H1 (cell line): Measurements from ENCODE around the gene FRY. TPM values are rescaled to one million over a fixed set of nuclear protein-coding genes. Genes with fewer than 3 reads are reported as not detected.

Experiments
- CTCF ChIA-PET: fragments of 300-600 bp; sonication (Branson Sonifier 250); formaldehyde crosslinking; loops from one replicate; lab custom pipeline; 2021; ENCODE audit not compliant: partially characterized antibody; lab: Charles Lee
- POLR2A ChIA-PET: fragments of 300-600 bp; sonication (Branson Sonifier 250); formaldehyde crosslinking; loops from one replicate; lab custom pipeline; 2021; ENCODE audit warnings: inconsistent platforms; ENCODE audit not compliant: partially characterized antibody; lab: Charles Lee
- DNase-seq, 2 experiments: peaks; one replicate each; pipeline versions ENCODE4 v3.0.0 to v3.0.0-alpha.2; 2010 to 2022; ENCODE audit warnings: low spot score in 2 of 2, low read depth in 1 of 2, mixed read lengths in 1 of 2
- FAIRE-seq: peaks from 2 replicates; lab custom pipeline; 2011; peaks lifted over from hg19 to GRCh38; lab: Jason Lieb, UNC
- H2AFZ ChIP-seq: 2 replicates; pipeline ENCODE4 v1.8.1; 2012; ENCODE audit warnings: low read length, inconsistent platforms
- H2AK5ac ChIP-seq: 2 replicates; pipeline ENCODE4 v1.6.1; 2013; ENCODE audit warnings: low read depth, low read length
- H2BK120ac ChIP-seq: replicated peaks from 2 replicates; pipeline ENCODE3; 2013; ENCODE audit warnings: low read depth, low read length, inconsistent platforms
- H2BK12ac ChIP-seq: 2 replicates; pipeline ENCODE4 v1.6.1; 2013; ENCODE audit warnings: low read depth, low read length
- H2BK15ac ChIP-seq: 2 replicates; pipeline ENCODE4 v1.6.1; 2013; ENCODE audit warnings: low read length
- H2BK20ac ChIP-seq: 2 replicates; pipeline ENCODE4 v1.6.1; 2013; ENCODE audit warnings: low read length
- H2BK5ac ChIP-seq: 2 replicates; pipeline ENCODE4 v1.6.1; 2013; ENCODE audit warnings: low read depth, low read length
- H3K14ac ChIP-seq: 2 replicates; pipeline ENCODE4 v1.6.1; 2013; ENCODE audit warnings: inconsistent platforms; ENCODE audit not compliant: insufficient read length
- H3K18ac ChIP-seq: 2 replicates; pipeline ENCODE4 v1.6.1; 2013; ENCODE audit warnings: low read length; ENCODE audit errors: extremely low read depth
- H3K23ac ChIP-seq: 2 replicates; pipeline ENCODE4 v1.6.1; 2013; ENCODE audit warnings: inconsistent platforms; ENCODE audit not compliant: insufficient read length
- H3K23me2 ChIP-seq: 2 replicates; pipeline ENCODE4 v1.6.1; 2013; ENCODE audit warnings: low read depth, low read length
- H3K27ac ChIP-seq: 2 replicates; pipeline ENCODE4 v1.6.1; 2011; ENCODE audit warnings: low read depth, low read length, inconsistent platforms
- H3K27me3 ChIP-seq, 4 experiments: replicated peaks in 1 of 4; 1 replicate in 1 of 4; 2 replicates in 3 of 4; pipeline versions ENCODE4 v1.6.1 to v1.8.1; 2011 to 2013; ENCODE audit warnings: low read length in 3 of 4, mild to moderate bottlenecking in 3 of 4, inconsistent platforms in 2 of 4, mixed read lengths in 2 of 4, moderate library complexity in 1 of 4; ENCODE audit not compliant: control insufficient read depth in 3 of 4, insufficient read depth in 3 of 4; ENCODE audit errors: extremely low read depth in 1 of 4
- H3K36me3 ChIP-seq, 4 experiments: 2 replicates each; pipeline versions ENCODE4 v1.6.1 to v1.8.1; 2011 to 2013; ENCODE audit warnings: mild to moderate bottlenecking in 4 of 4, low read length in 3 of 4, moderate library complexity in 2 of 4, control low read depth in 1 of 4, inconsistent platforms in 1 of 4; ENCODE audit not compliant: insufficient read depth in 4 of 4, control insufficient read depth in 2 of 4
- H3K4ac ChIP-seq: replicated peaks from 2 replicates; pipeline ENCODE3; 2013; ENCODE audit warnings: low read length, low read depth, mixed read lengths, inconsistent platforms; ENCODE audit not compliant: insufficient read length
- H3K4me1 ChIP-seq, 4 experiments: replicated peaks in 1 of 4; 1 replicate in 1 of 4; 2 replicates in 3 of 4; pipeline versions ENCODE4 v1.6.1 to v1.8.1; 2011 to 2013; ENCODE audit warnings: low read length in 3 of 4, inconsistent platforms in 2 of 4, mixed read lengths in 1 of 4; ENCODE audit not compliant: insufficient read depth in 4 of 4, control insufficient read depth in 3 of 4
- H3K4me2 ChIP-seq, 2 experiments: 2 replicates each; pipeline versions ENCODE4 v1.6.1 to v1.8.1; 2011 to 2013; ENCODE audit warnings: low read depth in 2 of 2, low read length in 2 of 2, control low read depth in 1 of 2, inconsistent platforms in 1 of 2, mild to moderate bottlenecking in 1 of 2; ENCODE audit not compliant: insufficient read depth in 1 of 2
- H3K4me3 ChIP-seq, 4 experiments: fragments of 200-600, 300-600 bp in 1 of 4; sonication (generic), shearing (Covaris generic), sonication (Bioruptor Twin) in 1 of 4; 2 replicates each; pipeline versions ENCODE4 v1.5.1 to v1.8.1; 2011 to 2016; ENCODE audit warnings: low read length in 4 of 4, low read depth in 3 of 4, control low read depth in 2 of 4, inconsistent platforms in 2 of 4, mild to moderate bottlenecking in 2 of 4, mixed read lengths in 1 of 4, moderate library complexity in 1 of 4; ENCODE audit not compliant: insufficient read depth in 2 of 4; ENCODE audit errors: extremely low read depth in 1 of 4
- H3K56ac ChIP-seq: replicated peaks from 2 replicates; pipeline ENCODE3; 2013; ENCODE audit warnings: low read depth, mild to moderate bottlenecking, mixed read lengths, low read length, inconsistent platforms; ENCODE audit not compliant: insufficient read length
- H3K79me1 ChIP-seq: 2 replicates; pipeline ENCODE4 v1.6.1; 2013; ENCODE audit warnings: low read depth, low read length, control low read depth
- H3K79me2 ChIP-seq, 2 experiments: 2 replicates each; pipeline versions ENCODE4 v1.6.1 to v1.8.1; 2012 to 2013; ENCODE audit warnings: low read length in 2 of 2, mild to moderate bottlenecking in 2 of 2, inconsistent platforms in 1 of 2; ENCODE audit not compliant: insufficient read depth in 2 of 2, control insufficient read depth in 1 of 2
- H3K9ac ChIP-seq, 4 experiments: replicated peaks in 1 of 4; 1 replicate in 1 of 4; 2 replicates in 3 of 4; pipeline versions ENCODE4 v1.6.1 to v1.8.1; 2011 to 2013; ENCODE audit warnings: low read depth in 3 of 4, low read length in 3 of 4, control low read depth in 2 of 4, mild to moderate bottlenecking in 2 of 4, moderate library complexity in 2 of 4, inconsistent platforms in 1 of 4; ENCODE audit errors: extremely low read depth in 1 of 4
- H3K9me3 ChIP-seq, 2 experiments: 2 replicates each; pipeline versions ENCODE4 v1.6.1 to v1.8.1; 2012 to 2013; ENCODE audit warnings: mild to moderate bottlenecking in 2 of 2, moderate library complexity in 2 of 2, control low read depth in 1 of 2, inconsistent platforms in 1 of 2, low read depth in 1 of 2, low read length in 1 of 2, mixed read lengths in 1 of 2; ENCODE audit not compliant: insufficient read depth in 2 of 2
- H4K20me1 ChIP-seq, 2 experiments: replicated peaks in 1 of 2; 2 replicates each; pipeline versions ENCODE3 to v1.8.1; 2011 to 2013; ENCODE audit warnings: inconsistent platforms in 2 of 2, low read length in 2 of 2, mild to moderate bottlenecking in 1 of 2; ENCODE audit not compliant: insufficient read depth in 2 of 2, control insufficient read depth in 1 of 2
- H4K5ac ChIP-seq: 2 replicates; pipeline ENCODE4 v1.6.1; 2013; ENCODE audit warnings: low read length, low read depth, mixed read lengths, inconsistent platforms; ENCODE audit not compliant: insufficient read length
- H4K8ac ChIP-seq: 2 replicates; pipeline ENCODE4 v1.8.0; 2013; ENCODE audit warnings: mild to moderate bottlenecking, moderate library complexity, low read length, inconsistent platforms; ENCODE audit not compliant: insufficient read depth; ENCODE audit errors: extremely low read depth
- H4K91ac ChIP-seq: replicated peaks from 2 replicates; pipeline ENCODE3; 2013; ENCODE audit warnings: low read length, mixed read lengths, inconsistent platforms; ENCODE audit not compliant: insufficient read length
- CEBPB ChIP-seq: IDR thresholded peaks from 2 replicates; pipeline ENCODE4 v1.6.1; 2012; ENCODE audit warnings: low read depth, low read length
- CTBP2 ChIP-seq: IDR thresholded peaks from 2 replicates; pipeline ENCODE4 v1.7.0; 2011; ENCODE audit warnings: borderline replicate concordance, mild to moderate bottlenecking, moderate library complexity, mixed read lengths, low read length; ENCODE audit not compliant: insufficient read depth, insufficient read length
- EZH2 ChIP-seq: fragments of 200-600 bp; sonication (generic); IDR thresholded peaks from 2 replicates; pipeline ENCODE4 v1.7.1; 2012; ENCODE audit warnings: low read depth, mild to moderate bottlenecking, moderate library complexity, low read length, inconsistent platforms; ENCODE audit not compliant: severe bottlenecking
- JUN ChIP-seq: IDR thresholded peaks from 2 replicates; pipeline ENCODE4 v1.6.1; 2011; ENCODE audit warnings: low read depth, mild to moderate bottlenecking, improper control_type of control experiment, low read length
- KDM4A ChIP-seq: IDR thresholded peaks from one replicate; pipeline ENCODE4 v1.7.1; 2012; ENCODE audit warnings: low read depth, mild to moderate bottlenecking, moderate library complexity, low read length, inconsistent platforms; ENCODE audit not compliant: severe bottlenecking
- MAX ChIP-seq: IDR thresholded peaks from 2 replicates; pipeline ENCODE4 v1.6.1; 2012; ENCODE audit warnings: inconsistent platforms
- RAD21 ChIP-seq, 2 experiments: IDR thresholded peaks in 1 of 2; conservative IDR thresholded peaks in 1 of 2; 2 replicates each; pipeline ENCODE4 v1.6.1; 2011; ENCODE audit warnings: low read depth in 2 of 2, low read length in 2 of 2, improper control_type of control experiment in 1 of 2, inconsistent platforms in 1 of 2, mild to moderate bottlenecking in 1 of 2, moderate library complexity in 1 of 2
- SP2 ChIP-seq: IDR thresholded peaks from 2 replicates; pipeline ENCODE4 v1.6.1; 2012; ENCODE audit warnings: mild to moderate bottlenecking, low read length, inconsistent platforms
- SUZ12 ChIP-seq: fragments of 200-600 bp; sonication (generic); IDR thresholded peaks from 2 replicates; pipeline ENCODE4 v1.6.1; 2012; ENCODE audit warnings: mild to moderate bottlenecking, inconsistent platforms, low read length, moderate library complexity, mixed read lengths
- TCF12 ChIP-seq: IDR thresholded peaks from 2 replicates; pipeline ENCODE4 v1.6.1; 2011; ENCODE audit warnings: low read depth, mild to moderate bottlenecking, low read length
- polyA plus RNA-seq, 7 experiments: library from polyadenylated mRNA; depleted of rRNA in 3 of 7; stranded (reverse) in 5 of 7; unstranded in 2 of 7; fragments of >200 nt in 5 of 7; fragments of 200-250 nt in 2 of 7; gene quantifications; 1 replicate in 5 of 7; 2 replicates in 1 of 7; 4 replicates in 1 of 7; pipeline versions ENCODE4 v1.2.1 to v1.2.3, GENCODE V29; 2011 to 2013; ENCODE audit warnings: missing spikeins in 2 of 7, mixed read lengths in 2 of 7
- total RNA-seq: library from RNA; stranded (reverse); fragmentation: NEBNext Ultra II Directional; extraction: Animal tissue kit (Norgen Biotek cat#: 25700); gene quantifications from 2 replicates; pipeline ENCODE4 v1.2.1, GENCODE V29; 2021

The FRY gene
- total and polyA plus RNA-seq, 2 of the 8 experiments (the other 6 are each of a cell fraction or from before 2014, with no cell fraction given) = 4.3 to 9.2 TPM

GRCh38 chr13:32011971-32012370 is 19.6 kb upstream of the FRY start:
- ChIA-PET CTCF (interaction anchor here (1.0 to 1.2 kb wide), 2 partner anchors 14 to 164 kb away, joined by 3 to 4 read pairs; no protein-coding TSS in a partner anchor), POLR2A (interaction anchor here (0.6 to 0.7 kb wide), 2 partner anchors 79 to 204 kb away, joined by 3 read pairs; no protein-coding TSS in a partner anchor)
- H3K4me2 ChIP-seq = no peak overlapping the region

More at GRCh38 chr13:32011971-32012370, 19.6 kb upstream of the FRY start:
- Histone ChIP-seq H3K9ac (no peak overlapping the region), H3K27ac (no peak overlapping the region), H2BK5ac (no peak overlapping the region), H4K8ac (no peak overlapping the region), H4K20me1 (no peaks in the 10 kb centered on the region), H2BK15ac (no peak overlapping the region), H2AFZ (no peak overlapping the region), H4K5ac (no peak overlapping the region), H3K36me3 (no peaks in the 10 kb centered on the region), H3K79me2 (no peaks in the 10 kb centered on the region), H3K23me2 (no peaks in the 10 kb centered on the region), H2BK20ac (no peak overlapping the region), H3K18ac (no peak overlapping the region), H3K79me1 (no peaks in the 10 kb centered on the region), H3K23ac (no peak overlapping the region), H3K14ac (no peak overlapping the region), H3K4me3 (no peak overlapping the region), H2BK12ac (no peak overlapping the region), H2BK120ac (no peak overlapping the region), H3K56ac (no peak overlapping the region), H3K4me1 (no peaks in the 10 kb centered on the region; a peak in 1 of 7 replicates), H3K4ac (no peak overlapping the region), H2AK5ac (no peak overlapping the region), H4K91ac (no peak overlapping the region), H3K27me3 (no peaks in the 10 kb centered on the region), H3K9me3 (no peaks in the 10 kb centered on the region)
- no peak for DNase-seq
- TF ChIP-seq EZH2 = no peak
- no peak for TF ChIP-seq SP2
- no peak for TF ChIP-seq RAD21 (IDR thresholded peaks at IDR 0.05 in 1 of 2, conservative IDR thresholded peaks at IDR 0.05 in 1 of 2; ENCODE audit: low read depth in 2 of 2, low read length in 2 of 2)
- TF ChIP-seq MAX = no peak
- no peak for TF ChIP-seq KDM4A
- TF ChIP-seq CTBP2 = no peak
- no peak for TF ChIP-seq CEBPB
- no peak for TF ChIP-seq TCF12
- TF ChIP-seq JUN = no peak
- no peak for TF ChIP-seq SUZ12
- FAIRE-seq = no peak
